PC-3 (cell line): Measurements from ENCODE around the gene SLC44A1. TPM values are rescaled to one million over a fixed set of nuclear protein-coding genes. Genes with fewer than 3 reads are reported as not detected.

Experiments used
- ATAC-seq: fragments of 200-7000 bp; cut with Tn5 transposase; 2 replicates; pipeline ENCODE4 v1.9.1; 2020; ENCODE audit warnings: mild to moderate bottlenecking, moderate library complexity
- BruUV-seq: library from RNA; stranded (reverse); fragments of 400-500 nt; replicated peaks from 2 replicates; lab custom pipeline; 2021; lab: Mats Ljungman, UMichigan
- CTCF ChIA-PET: fragments of 300-600 bp; sonication (Branson Sonifier 250); formaldehyde crosslinking; loops from one replicate; lab custom pipeline; 2022; ENCODE audit warnings: antibody characterized with exemption; lab: Charles Lee
- POLR2A ChIA-PET: fragments of 300-600 bp; sonication (Branson Sonifier 250); formaldehyde crosslinking; loops from one replicate; lab custom pipeline; 2022; ENCODE audit warnings: antibody characterized with exemption; ENCODE audit not compliant: unreplicated experiment; lab: Charles Lee
- DNase-seq: peaks from one replicate; pipeline ENCODE4 v3.0.0-alpha.2; 2015
- H2AFZ ChIP-seq: fragments of 300-600 bp; sonication (generic); 2 replicates; pipeline ENCODE4 v1.6.0; 2016; ENCODE audit warnings: antibody characterized with exemption, low read length
- H3F3A ChIP-seq: fragments of 300-600 bp; sonication (generic); one replicate; pipeline ENCODE4 v1.6.0; 2017; ENCODE audit warnings: antibody characterized with exemption, low read length, control low read depth, mild to moderate bottlenecking; ENCODE audit not compliant: unreplicated experiment
- H3K27ac ChIP-seq: fragments of 300-600 bp; sonication (generic); 2 replicates; pipeline ENCODE4 v1.5.1; 2016; ENCODE audit warnings: mild to moderate bottlenecking, low read length
- H3K27me3 ChIP-seq: fragments of 300-600 bp; sonication (generic); 2 replicates; pipeline ENCODE4 v1.6.1; 2016; ENCODE audit warnings: low read length, mixed read lengths
- H3K36me3 ChIP-seq: fragments of 300-600 bp; sonication (generic); 2 replicates; pipeline ENCODE4 v1.6.1; 2016; ENCODE audit warnings: low read depth, mixed run types, low read length, mixed read lengths
- H3K4me1 ChIP-seq: fragments of 300-600 bp; sonication (generic); 2 replicates; pipeline ENCODE4 v1.5.1; 2016; ENCODE audit warnings: low read length; ENCODE audit not compliant: insufficient read depth
- H3K4me2 ChIP-seq: fragments of 300-600 bp; sonication (generic); 2 replicates; pipeline ENCODE4 v1.6.0; 2016; ENCODE audit warnings: low read length
- H3K4me3 ChIP-seq: fragments of 300-600 bp; sonication (generic); 2 replicates; pipeline ENCODE4 v1.5.1; 2016; ENCODE audit warnings: mild to moderate bottlenecking, low read length, mixed read lengths
- H3K79me2 ChIP-seq: fragments of 300-600 bp; sonication (generic); 2 replicates; pipeline ENCODE4 v1.6.1; 2017; ENCODE audit warnings: low read length, mixed read lengths
- H3K9ac ChIP-seq: fragments of 300-600 bp; sonication (generic); 2 replicates; pipeline ENCODE4 v1.6.0; 2016; ENCODE audit warnings: mild to moderate bottlenecking, low read length
- H3K9me2 ChIP-seq: fragments of 300-600 bp; sonication (generic); replicated peaks from 2 replicates; pipeline ENCODE4 v1.6.1; 2016; ENCODE audit warnings: mixed run types, low read length, mixed read lengths
- H3K9me3 ChIP-seq: fragments of 300-600 bp; sonication (generic); 2 replicates; pipeline ENCODE4 v1.6.1; 2016; ENCODE audit warnings: low read length, mixed read lengths
- H4K20me1 ChIP-seq: fragments of 300-600 bp; sonication (generic); 2 replicates; pipeline ENCODE4 v1.6.1; 2016; ENCODE audit warnings: low read length, mixed read lengths
- EZH2 ChIP-seq: fragments of 300-600 bp; sonication (generic); IDR thresholded peaks from one replicate; pipeline ENCODE4 v1.6.1; 2017; ENCODE audit warnings: antibody characterized with exemption, mild to moderate bottlenecking, low read length; ENCODE audit not compliant: unreplicated experiment
- EZH2phosphoT487 ChIP-seq: fragments of 300-600 bp; sonication (generic); IDR thresholded peaks from 2 replicates; pipeline ENCODE4 v1.6.1; 2018; ENCODE audit warnings: mild to moderate bottlenecking, antibody characterized with exemption, low read length, borderline replicate concordance
- intact Hi-C: fragments of 100-400 bp; cut with micrococcal nuclease; formaldehyde crosslinking; loops from 2 replicates; pipeline ENCODE4 v1.9.0; 2023
- total RNA-seq: library from RNA; depleted of rRNA; stranded (reverse); fragments of >200 nt; gene quantifications from 2 replicates; pipeline ENCODE4 v1.2.3, GENCODE V29; 2014
- TF ChIP-seq, protein P1 (sequence below): fragments of 300-600 bp; sonication (generic); conservative IDR thresholded peaks from 2 replicates; pipeline ENCODE4 v1.5.1; 2017; ENCODE audit warnings: antibody characterized with exemption, low read depth, mild to moderate bottlenecking, low read length

The SLC44A1 gene
- total RNA-seq, 1 experiment from 2014 or later = 16.1 TPM

DNA sequence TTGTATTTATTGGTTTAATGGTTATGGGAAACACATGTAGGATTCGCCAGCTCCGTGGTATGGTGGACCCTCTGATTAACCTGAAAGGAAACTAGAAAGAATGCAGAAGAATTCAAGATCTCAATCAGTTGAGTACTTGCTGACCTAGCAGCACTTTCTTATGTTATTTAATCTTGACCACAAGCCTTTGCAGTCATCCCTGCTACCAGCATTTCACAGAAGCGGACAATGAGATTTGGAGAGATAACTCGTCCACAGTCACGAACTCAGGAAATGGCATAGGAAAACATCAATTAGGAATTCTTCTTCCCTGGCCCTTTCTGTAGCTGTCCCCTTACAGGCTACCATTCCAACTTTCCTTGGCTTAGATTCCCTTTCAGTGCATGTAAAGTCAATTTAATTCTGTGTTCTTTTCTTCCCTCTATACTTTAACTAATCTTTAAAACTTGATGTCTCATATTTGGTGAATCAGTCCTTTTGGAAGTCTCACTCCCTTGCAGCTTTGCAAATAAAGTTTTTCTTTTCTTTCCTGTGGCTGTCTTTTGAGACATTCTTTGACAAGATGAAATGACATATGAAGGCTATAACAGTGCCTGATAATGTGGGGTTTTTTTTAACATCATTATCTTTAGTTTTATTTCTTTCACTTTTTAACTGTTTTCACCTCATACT lies 1.3 kb upstream of the SLC44A1 start:
- no peaks in the 10 kb centered on the region for H3K27me3 ChIP-seq
- BruUV-seq = no TSS peak
- no peak for TF ChIP-seq EZH2
- H3K9me2 ChIP-seq = no peaks in the 10 kb centered on the region
- peaks cover 14% of the 10 kb centered on the region for H3K4me1 ChIP-seq
- no peaks in the 10 kb centered on the region for H3F3A ChIP-seq
- intact Hi-C loops = no loop called here
- H3K79me2 ChIP-seq = peaks cover 29% of the 10 kb centered on the region
- H2AFZ ChIP-seq = no peak overlapping the region
- no peaks in the 10 kb centered on the region for H3K9me3 ChIP-seq
- ATAC-seq (no peak), DNase-seq (no peak)
- ChIA-PET CTCF (no interaction called here), POLR2A (no interaction called here)
- no peak overlapping the region; the same call in 1 of the 2 replicates for H3K4me2 ChIP-seq
- no peaks in the 10 kb centered on the region for H4K20me1 ChIP-seq
- H3K36me3 ChIP-seq = no peaks in the 10 kb centered on the region
- no peak overlapping the region for H3K27ac ChIP-seq
- H3K9ac ChIP-seq = no peak overlapping the region
- H3K4me3 ChIP-seq = no peak overlapping the region

DNA sequence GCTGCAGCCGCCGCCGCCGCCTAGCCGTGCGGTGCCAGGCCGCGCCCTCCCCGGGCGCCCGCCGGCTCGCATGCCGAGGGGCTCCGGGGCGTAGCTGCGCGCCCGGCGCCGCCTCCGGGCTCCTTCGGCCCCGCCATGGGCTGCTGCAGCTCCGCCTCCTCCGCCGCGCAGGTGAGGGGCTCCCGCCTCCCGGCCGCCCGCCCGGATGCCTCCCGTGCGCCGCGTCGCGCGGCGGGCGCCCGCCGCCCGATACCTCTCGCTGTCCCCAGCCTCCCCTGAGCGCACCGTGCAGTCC lies 230 bp downstream of the SLC44A1 start:
- no peaks in the 10 kb centered on the region for H3F3A ChIP-seq
- peak overlapping the region; percentile 81 for H2AFZ ChIP-seq
- peak overlapping the region; percentile 97 for H3K4me2 ChIP-seq
- ATAC-seq (peak; percentile 57), DNase-seq (no peak)
- TF ChIP-seq EZH2 (no peak), EZH2phosphoT487 (no peak)
- TF ChIP-seq, protein P1, sequence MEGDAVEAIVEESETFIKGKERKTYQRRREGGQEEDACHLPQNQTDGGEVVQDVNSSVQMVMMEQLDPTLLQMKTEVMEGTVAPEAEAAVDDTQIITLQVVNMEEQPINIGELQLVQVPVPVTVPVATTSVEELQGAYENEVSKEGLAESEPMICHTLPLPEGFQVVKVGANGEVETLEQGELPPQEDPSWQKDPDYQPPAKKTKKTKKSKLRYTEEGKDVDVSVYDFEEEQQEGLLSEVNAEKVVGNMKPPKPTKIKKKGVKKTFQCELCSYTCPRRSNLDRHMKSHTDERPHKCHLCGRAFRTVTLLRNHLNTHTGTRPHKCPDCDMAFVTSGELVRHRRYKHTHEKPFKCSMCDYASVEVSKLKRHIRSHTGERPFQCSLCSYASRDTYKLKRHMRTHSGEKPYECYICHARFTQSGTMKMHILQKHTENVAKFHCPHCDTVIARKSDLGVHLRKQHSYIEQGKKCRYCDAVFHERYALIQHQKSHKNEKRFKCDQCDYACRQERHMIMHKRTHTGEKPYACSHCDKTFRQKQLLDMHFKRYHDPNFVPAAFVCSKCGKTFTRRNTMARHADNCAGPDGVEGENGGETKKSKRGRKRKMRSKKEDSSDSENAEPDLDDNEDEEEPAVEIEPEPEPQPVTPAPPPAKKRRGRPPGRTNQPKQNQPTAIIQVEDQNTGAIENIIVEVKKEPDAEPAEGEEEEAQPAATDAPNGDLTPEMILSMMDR = no peak
- no peaks in the 10 kb centered on the region for H3K9me3 ChIP-seq
- intact Hi-C loops = loop anchor here (1.0 to 5.0 kb wide), 4 partner anchors 54 to 317 kb away; partner anchors contain the start of gene ABCA1
- H3K27ac ChIP-seq = peak overlapping the region; percentile 48
- H3K4me1 ChIP-seq = peaks cover 11% of the 10 kb centered on the region
- no peaks in the 10 kb centered on the region for H3K27me3 ChIP-seq
- ChIA-PET CTCF (interaction anchor here (0.5 to 0.6 kb wide), 2 partner anchors 78 to 170 kb away, joined by 5 to 6 read pairs; no protein-coding TSS in a partner anchor), POLR2A (interaction anchor here (0.6 kb wide), 2 partner anchors 53 to 170 kb away, joined by 3 to 5 read pairs; no protein-coding TSS in a partner anchor)
- no TSS peak for BruUV-seq
- no peaks in the 10 kb centered on the region for H4K20me1 ChIP-seq
- peak overlapping the region; percentile 87 for H3K4me3 ChIP-seq
- H3K9ac ChIP-seq = peak overlapping the region; percentile 72
- H3K9me2 ChIP-seq = no peaks in the 10 kb centered on the region
- no peaks in the 10 kb centered on the region for H3K36me3 ChIP-seq
- H3K79me2 ChIP-seq = peaks cover 42% of the 10 kb centered on the region

DNA sequence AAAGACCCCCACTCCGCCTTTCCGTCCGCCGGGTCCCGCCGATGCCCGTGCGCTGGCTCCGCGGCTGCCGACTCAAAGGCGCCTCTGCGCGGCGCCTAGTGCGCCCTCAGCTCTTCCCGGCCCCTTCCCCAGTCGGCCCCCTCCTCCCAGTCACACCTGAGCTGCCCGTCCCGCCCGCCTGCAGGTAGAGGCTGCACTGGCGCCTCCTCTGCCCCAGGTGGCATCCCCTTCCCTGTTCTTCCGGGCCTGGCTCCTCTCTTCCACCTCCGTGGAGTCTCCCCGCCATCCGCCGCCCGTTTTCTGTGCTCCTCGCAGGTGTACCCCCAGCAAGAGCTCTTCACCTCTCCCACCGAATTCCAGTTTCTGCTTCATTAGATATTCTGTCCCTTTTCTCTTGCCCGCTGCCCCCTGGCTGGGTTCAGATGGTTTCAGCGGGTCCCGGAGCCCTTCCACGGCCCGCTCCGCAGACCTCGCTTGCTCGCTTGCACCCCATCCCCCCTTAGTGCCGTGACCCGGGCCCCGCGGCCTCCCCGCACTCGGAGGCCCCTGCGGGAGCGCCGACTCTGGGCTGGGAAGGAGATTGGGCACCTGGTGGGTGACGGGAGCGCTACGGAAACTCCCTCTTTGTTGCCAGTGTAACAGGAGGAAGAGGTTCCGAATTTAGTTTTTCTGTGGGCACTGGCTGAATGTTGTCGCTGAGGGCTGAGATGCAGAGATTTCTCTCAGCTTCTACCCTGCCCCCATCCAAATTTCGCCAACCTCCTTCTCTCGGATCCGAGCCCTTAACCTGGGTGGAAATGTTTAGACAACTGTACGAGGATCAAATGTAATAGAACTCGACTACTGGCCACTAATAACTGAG lies 809 bp downstream of the SLC44A1 start:
- peaks cover 47% of the 10 kb centered on the region for H3K79me2 ChIP-seq
- DNase-seq (peak; percentile 49), ATAC-seq (peak; percentile 48)
- peak overlapping the region; percentile 48 for H3K27ac ChIP-seq
- POLR2A ChIA-PET = interaction anchor here (0.6 kb wide), 1 partner anchor 169 kb away, joined by 3 read pairs; no protein-coding TSS in a partner anchor
- peak overlapping the region; percentile 87 for H3K4me3 ChIP-seq
- H3K4me2 ChIP-seq = peak overlapping the region; percentile 97
- no peaks in the 10 kb centered on the region for H3K9me3 ChIP-seq
- no peaks in the 10 kb centered on the region for H3K9me2 ChIP-seq
- CTCF ChIA-PET = interaction anchor here (0.6 kb wide), 1 partner anchor 169 kb away, joined by 6 read pairs; no protein-coding TSS in a partner anchor
- H3K36me3 ChIP-seq = no peaks in the 10 kb centered on the region
- no TSS peak for BruUV-seq
- intact Hi-C loops = loop anchor here (1.0 to 5.0 kb wide), 4 partner anchors 54 to 318 kb away; partner anchors contain the start of gene ABCA1
- TF ChIP-seq, protein P1 = peak; percentile 48
- TF ChIP-seq EZH2 = no peak
- H3K9ac ChIP-seq = peak overlapping the region; percentile 72
- H3F3A ChIP-seq = no peaks in the 10 kb centered on the region
- H3K4me1 ChIP-seq = peaks cover 11% of the 10 kb centered on the region
- peak overlapping the region; percentile 81 for H2AFZ ChIP-seq
- no peaks in the 10 kb centered on the region for H4K20me1 ChIP-seq
- H3K27me3 ChIP-seq = no peaks in the 10 kb centered on the region
